ENCODE results near the gene PRKCH.

Gene PRKCH

DNA sequence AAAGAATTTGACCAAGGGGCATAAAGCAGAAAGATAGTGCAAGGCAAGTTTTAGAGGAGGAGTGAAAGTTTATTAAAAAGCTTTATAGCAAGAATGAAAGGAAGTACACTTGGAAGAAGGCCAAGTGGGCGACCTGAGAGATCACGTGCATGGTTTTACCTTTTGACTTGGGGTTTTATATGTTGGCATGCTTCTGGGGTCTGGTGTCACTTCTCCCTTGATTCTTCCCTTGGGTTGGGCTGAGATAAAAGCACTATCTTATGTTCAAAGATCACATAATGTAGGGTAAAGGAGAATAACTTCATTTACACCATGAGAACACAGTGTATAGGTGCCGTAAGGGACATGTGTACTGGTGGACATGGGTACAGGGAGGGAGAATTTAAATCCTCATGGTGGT, 22.6 kb upstream of the PRKCH start:
- Histone ChIP-seq H3K4me3 (ENCODE audit: low read depth, low read length) (no peak overlapping the region), H3K27ac (ENCODE audit: extremely low read depth, low read depth, low read length) (no peak overlapping the region), H3K9me3 (ENCODE audit: control insufficient read depth, insufficient read depth, low read depth, low read length) (no peaks in the 10 kb centered on the region), H3K4me1 (ENCODE audit: control insufficient read depth, insufficient read depth, low read length) (no peaks in the 10 kb centered on the region), H3K36me3 (ENCODE audit: control insufficient read depth in 2 of 2, insufficient read depth in 1 of 2, low read length in 2 of 2) (no peaks in the 10 kb centered on the region)
- ChIA-PET CTCF (interaction anchor here (1.2 kb wide), 1 partner anchor 25 kb away, joined by 3 read pairs; no protein-coding TSS in a partner anchor), POLR2A (no interaction called here)
- no peak for TF ChIP-seq ZNF223 (tag by site-specific recombination; IDR thresholded peaks at IDR 0.05)
- TF ChIP-seq ZBTB44 (tag by site-specific recombination; IDR thresholded peaks at IDR 0.05): no peak
- no peak for TF ChIP-seq ZNF112 (tag by site-specific recombination; IDR thresholded peaks at IDR 0.05)
- no peak for TF ChIP-seq ZFHX2 (tag by site-specific recombination; conservative IDR thresholded peaks at IDR 0.05)
- TF ChIP-seq ZNF239 (tag by site-specific recombination; IDR thresholded peaks at IDR 0.05): no peak
- no peak for TF ChIP-seq ZNF16 (tag by site-specific recombination; IDR thresholded peaks at IDR 0.05; ENCODE audit: low read depth)
- no peak for TF ChIP-seq ZNF404 (tag by site-specific recombination; IDR thresholded peaks at IDR 0.05)
- no peak for TF ChIP-seq ZNF548 (tag by site-specific recombination; IDR thresholded peaks at IDR 0.05)
- no peak for TF ChIP-seq MEIS1 (CRISPR knock-in tag; IDR thresholded peaks at IDR 0.05; ENCODE audit: borderline replicate concordance)

DNA sequence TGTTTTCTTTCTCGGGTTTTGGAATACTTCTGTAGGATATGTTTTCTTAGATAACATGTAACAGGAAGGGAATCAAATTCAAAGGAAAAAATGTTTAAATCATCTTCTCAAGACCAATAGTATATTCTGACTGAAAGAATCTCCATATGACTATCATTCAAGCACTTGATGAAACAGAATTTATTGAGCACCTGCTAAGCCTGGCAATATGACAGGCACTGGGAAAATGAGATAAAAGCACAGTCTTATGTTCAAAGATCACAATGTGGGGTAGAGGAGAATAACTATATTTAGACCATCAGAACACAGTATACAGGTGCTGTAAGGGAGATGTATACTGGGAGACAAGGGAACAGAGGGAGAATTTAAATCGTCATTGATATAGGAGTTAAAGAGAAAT, 21.2 kb upstream of the PRKCH start:
- TF ChIP-seq ZFP41 (tag by site-specific recombination; IDR thresholded peaks at IDR 0.05; ENCODE audit: borderline replicate concordance) (no peak), ZNF548 (tag by site-specific recombination; IDR thresholded peaks at IDR 0.05) (no peak), ZNF114 (tag by site-specific recombination; IDR thresholded peaks at IDR 0.05) (no peak), ZNF211 (tag by site-specific recombination; IDR thresholded peaks at IDR 0.05; ENCODE audit: low read depth) (no peak), ZBTB8A (tag by site-specific recombination; IDR thresholded peaks at IDR 0.05) (no peak), ZNF302 (tag by site-specific recombination; IDR thresholded peaks at IDR 0.05; ENCODE audit: low read depth) (no peak), HOXA7 (CRISPR knock-in tag; IDR thresholded peaks at IDR 0.05; ENCODE audit: borderline replicate concordance) (no peak), SP3 (tag by site-specific recombination; IDR thresholded peaks at IDR 0.05) (no peak), ZNF623 (tag by site-specific recombination; IDR thresholded peaks at IDR 0.05) (no peak), GLI4 (tag by site-specific recombination; IDR thresholded peaks at IDR 0.05) (no peak), TRIM28 (IDR thresholded peaks at IDR 0.05; ENCODE audit: borderline replicate concordance, low read length) (no peak), ZNF24 (tag by site-specific recombination; IDR thresholded peaks at IDR 0.05) (no peak), ZNF513 (tag by site-specific recombination; IDR thresholded peaks at IDR 0.05) (no peak), ZSCAN18 (tag by site-specific recombination; IDR thresholded peaks at IDR 0.05) (no peak), ZNF791 (tag by site-specific recombination; IDR thresholded peaks at IDR 0.05) (no peak), ZBTB1 (tag by site-specific recombination; IDR thresholded peaks at IDR 0.05) (no peak)
- TF ChIP-seq, protein P1, sequence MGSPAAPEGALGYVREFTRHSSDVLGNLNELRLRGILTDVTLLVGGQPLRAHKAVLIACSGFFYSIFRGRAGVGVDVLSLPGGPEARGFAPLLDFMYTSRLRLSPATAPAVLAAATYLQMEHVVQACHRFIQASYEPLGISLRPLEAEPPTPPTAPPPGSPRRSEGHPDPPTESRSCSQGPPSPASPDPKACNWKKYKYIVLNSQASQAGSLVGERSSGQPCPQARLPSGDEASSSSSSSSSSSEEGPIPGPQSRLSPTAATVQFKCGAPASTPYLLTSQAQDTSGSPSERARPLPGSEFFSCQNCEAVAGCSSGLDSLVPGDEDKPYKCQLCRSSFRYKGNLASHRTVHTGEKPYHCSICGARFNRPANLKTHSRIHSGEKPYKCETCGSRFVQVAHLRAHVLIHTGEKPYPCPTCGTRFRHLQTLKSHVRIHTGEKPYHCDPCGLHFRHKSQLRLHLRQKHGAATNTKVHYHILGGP (tag by site-specific recombination; IDR thresholded peaks at IDR 0.05): no peak
- POLR2A ChIA-PET: no interaction called here
- no peak overlapping the region for H3K27ac ChIP-seq (ENCODE audit: extremely low read depth, low read depth, low read length)
- no peaks in the 10 kb centered on the region for H3K4me1 ChIP-seq (ENCODE audit: control insufficient read depth, insufficient read depth, low read length)
- H3K36me3 ChIP-seq (ENCODE audit: control insufficient read depth in 2 of 2, insufficient read depth in 1 of 2, low read length in 2 of 2): no peaks in the 10 kb centered on the region
- CTCF ChIA-PET: interaction anchor here (0.6 kb wide), 1 partner anchor 171 kb away, joined by 3 read pairs; no protein-coding TSS in a partner anchor
- H3K4me3 ChIP-seq (ENCODE audit: low read depth, low read length): no peak overlapping the region
- H3K9me3 ChIP-seq (ENCODE audit: control insufficient read depth, insufficient read depth, low read depth, low read length): no peaks in the 10 kb centered on the region; the same call in 1 of the 2 replicates
